GM19438 (cell line): ENCODE measurements around the gene SNRPA.

Experiments used
- ATAC-seq: cut with Tn5 transposase; IDR thresholded peaks from one replicate; pipeline ENCODE4 v1.9.1; 2021; ENCODE audit warnings: low read depth; ENCODE audit not compliant: unreplicated experiment

The SNRPA gene

GRCh38 chr19:40799558-40800338 is 48.7 kb downstream of the SNRPA start:
- no peak for ATAC-seq

DNA sequence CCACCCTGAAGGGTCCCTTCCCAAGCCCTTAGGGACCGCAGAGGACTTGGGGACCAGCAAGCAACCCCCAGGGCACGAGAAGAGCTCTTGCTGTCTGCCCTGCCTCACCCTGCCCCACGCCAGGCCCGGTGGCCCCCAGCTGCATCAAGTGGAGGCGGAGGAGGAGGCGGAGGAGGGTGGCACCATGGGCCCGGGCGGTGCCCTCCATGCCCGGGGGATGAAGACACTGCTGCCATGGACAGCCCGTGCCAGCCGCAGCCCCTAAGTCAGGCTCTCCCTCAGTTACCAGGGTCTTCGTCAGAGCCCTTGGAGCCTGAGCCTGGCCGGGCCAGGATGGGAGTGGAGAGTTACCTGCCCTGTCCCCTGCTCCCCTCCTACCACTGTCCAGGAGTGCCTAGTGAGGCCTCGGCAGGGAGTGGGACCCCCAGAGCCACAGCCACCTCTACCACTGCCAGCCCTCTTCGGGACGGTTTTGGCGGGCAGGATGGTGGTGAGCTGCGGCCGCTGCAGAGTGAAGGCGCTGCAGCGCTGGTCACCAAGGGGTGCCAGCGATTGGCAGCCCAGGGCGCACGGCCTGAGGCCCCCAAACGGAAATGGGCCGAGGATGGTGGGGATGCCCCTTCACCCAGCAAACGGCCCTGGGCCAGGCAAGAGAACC is 49.5 kb downstream of the SNRPA start:
- no peak for ATAC-seq

DNA sequence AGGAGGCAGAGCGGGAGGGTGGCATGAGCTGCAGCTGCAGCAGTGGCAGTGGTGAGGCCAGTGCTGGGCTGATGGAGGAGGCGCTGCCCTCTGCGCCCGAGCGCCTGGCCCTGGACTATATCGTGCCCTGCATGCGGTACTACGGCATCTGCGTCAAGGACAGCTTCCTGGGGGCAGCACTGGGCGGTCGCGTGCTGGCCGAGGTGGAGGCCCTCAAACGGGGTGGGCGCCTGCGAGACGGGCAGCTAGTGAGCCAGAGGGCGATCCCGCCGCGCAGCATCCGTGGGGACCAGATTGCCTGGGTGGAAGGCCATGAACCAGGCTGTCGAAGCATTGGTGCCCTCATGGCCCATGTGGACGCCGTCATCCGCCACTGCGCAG is 50.0 kb downstream of the SNRPA start:
- no peak for ATAC-seq

- ATAC-seq = no peak
These were observed 50.7 kb downstream of the SNRPA start for GRCh38 chr19:40801426-40802299.

- ATAC-seq = no peak
These were observed 51.5 kb downstream of the SNRPA start for GRCh38 chr19:40802300-40803169.

DNA sequence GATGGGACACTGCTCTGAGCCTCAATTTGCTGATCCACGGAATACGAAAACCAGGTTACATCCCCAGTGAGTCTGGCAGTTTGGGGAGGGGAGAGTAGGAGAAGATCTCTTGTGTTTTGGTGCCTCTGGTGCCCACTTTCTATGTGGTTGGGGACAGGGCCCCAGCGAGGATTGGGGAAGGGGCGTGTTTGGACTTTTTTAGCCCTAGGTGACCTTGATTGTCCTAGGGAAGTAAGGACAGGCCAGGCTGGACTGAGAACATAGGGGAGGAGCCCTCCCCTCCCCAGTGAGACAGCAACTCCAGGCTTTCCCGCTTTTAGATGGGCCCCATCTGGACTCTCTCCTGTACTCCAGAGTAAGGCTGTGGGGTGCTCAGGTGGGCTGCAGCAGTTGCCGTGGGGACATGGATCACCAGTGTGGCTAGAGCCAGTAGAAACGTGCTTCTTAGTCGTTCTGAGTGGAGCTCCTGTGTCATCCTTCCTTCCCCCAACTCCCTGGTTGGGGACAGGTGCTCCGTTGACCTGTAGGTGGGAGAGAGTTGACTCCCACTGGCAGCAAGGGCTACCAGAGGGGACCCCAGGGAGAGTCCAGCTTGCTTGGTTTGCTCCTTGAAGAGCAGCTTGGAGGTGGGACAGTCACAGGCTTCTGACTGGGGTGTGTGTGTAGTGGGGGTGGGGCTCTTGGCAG is 52.3 kb downstream of the SNRPA start:
- ATAC-seq = no peak

GRCh38 chr19:40803857-40804782 is 53.1 kb downstream of the SNRPA start:
- ATAC-seq = no peak

DNA sequence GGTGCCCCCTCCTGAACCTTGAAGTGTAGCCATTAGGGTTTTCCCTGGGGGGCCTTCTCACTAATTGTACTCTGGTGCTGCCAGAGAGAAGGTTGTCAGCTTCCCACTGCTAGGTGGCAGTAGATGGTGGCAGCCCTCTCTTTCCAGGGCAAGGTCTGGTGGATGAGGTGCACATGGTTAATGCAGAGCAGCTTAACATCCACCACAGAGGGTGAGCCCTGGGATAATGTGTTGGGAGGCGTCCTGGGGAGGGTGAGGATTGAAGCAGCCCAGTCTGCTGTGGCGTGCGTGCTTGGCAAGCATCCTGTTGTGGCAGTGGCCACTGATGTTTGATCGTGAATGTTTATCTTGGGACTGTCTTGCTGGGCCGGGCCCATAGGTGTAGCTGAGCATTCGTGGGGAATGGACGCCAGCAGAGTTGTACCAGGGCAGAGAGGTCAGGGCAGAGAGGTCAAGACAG is 53.8 kb downstream of the SNRPA start:
- no peak for ATAC-seq

GRCh38 chr19:40805258-40805868 is 54.4 kb downstream of the SNRPA start:
- ATAC-seq = no peak

DNA sequence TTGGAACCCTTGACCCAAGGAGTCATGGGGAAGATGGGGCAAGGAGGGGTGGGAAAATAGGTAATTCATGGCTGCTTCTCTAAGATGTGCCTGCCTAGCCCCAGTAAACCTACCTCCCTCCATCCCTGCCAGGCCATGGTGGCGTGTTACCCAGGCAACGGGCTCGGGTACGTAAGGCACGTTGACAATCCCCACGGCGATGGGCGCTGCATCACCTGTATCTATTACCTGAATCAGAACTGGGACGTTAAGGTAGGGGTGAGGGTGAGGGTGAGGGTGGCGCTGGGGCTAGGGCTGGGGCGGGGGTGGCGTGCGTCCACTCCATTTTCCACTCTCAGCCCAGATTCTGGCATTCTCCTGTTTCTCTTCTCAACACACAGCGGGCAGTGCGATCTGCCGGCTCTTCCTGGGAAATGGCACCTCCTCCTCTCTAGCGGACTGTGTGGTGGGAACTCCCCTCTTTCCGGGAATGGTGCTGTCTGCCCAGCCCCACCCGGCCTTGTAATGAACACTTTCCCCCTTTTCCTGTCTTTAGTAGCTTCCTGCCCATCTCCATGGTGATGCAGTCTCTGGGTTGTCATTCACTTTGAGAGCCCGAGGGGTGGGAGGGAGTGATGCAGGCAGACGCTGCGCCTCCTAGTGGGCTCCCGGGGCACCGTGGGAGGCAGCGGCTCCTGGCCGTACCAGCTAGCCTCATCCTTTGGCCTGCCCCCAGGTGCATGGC is 55.6 kb downstream of the SNRPA start:
- ATAC-seq = no peak

GRCh38 chr19:40807147-40808020 is 56.4 kb downstream of the SNRPA start:
- ATAC-seq = no peak

- no peak for ATAC-seq
These were observed 57.0 kb downstream of the SNRPA start for GRCh38 chr19:40808021-40808325.

- ATAC-seq = no peak
These were observed 57.5 kb downstream of the SNRPA start for GRCh38 chr19:40808497-40808896.

- ATAC-seq = no peak
These were observed 58.5 kb downstream of the SNRPA start for GRCh38 chr19:40809358-40810086.

- ATAC-seq = no peak
These were observed 59.2 kb downstream of the SNRPA start for GRCh38 chr19:40810160-40810559.
